ENCODE data around the gene NPS.

NPS gene

DNA sequence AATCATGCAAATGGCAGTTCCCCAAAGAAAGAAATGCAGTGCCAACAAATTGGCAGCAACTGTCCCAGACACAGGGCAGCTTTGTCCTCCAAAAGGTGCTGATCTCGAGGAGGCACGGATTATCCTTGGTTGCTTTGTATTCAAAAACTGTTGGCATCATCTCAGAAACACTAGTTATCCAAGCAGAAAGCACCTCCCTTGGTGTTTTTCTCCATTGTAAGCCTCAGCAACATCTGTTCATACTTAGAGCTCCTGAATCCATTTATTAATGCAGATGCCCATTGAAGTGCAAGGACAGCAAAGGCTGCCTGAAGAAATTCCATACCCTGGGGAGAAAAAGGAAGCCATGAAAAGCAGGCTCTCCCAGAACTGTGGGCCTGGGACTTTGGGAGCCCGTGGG is 1.1 kb upstream of the NPS start:
- no peak for DNase-seq (ENCODE audit: low read depth, low spot score)
- H3K4me3 ChIP-seq (ENCODE audit: low read depth, low read length) = no peak overlapping the region
- TF ChIP-seq, protein P1, sequence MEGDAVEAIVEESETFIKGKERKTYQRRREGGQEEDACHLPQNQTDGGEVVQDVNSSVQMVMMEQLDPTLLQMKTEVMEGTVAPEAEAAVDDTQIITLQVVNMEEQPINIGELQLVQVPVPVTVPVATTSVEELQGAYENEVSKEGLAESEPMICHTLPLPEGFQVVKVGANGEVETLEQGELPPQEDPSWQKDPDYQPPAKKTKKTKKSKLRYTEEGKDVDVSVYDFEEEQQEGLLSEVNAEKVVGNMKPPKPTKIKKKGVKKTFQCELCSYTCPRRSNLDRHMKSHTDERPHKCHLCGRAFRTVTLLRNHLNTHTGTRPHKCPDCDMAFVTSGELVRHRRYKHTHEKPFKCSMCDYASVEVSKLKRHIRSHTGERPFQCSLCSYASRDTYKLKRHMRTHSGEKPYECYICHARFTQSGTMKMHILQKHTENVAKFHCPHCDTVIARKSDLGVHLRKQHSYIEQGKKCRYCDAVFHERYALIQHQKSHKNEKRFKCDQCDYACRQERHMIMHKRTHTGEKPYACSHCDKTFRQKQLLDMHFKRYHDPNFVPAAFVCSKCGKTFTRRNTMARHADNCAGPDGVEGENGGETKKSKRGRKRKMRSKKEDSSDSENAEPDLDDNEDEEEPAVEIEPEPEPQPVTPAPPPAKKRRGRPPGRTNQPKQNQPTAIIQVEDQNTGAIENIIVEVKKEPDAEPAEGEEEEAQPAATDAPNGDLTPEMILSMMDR (IDR thresholded peaks at IDR 0.05; ENCODE audit: low read depth, low read length) = no peak
- in situ Hi-C loops (cut with HindIII; ENCODE audit: low sequenced_read_pairs) = no loop called here

GRCh38 chr10:127550861-127551260 is 1.8 kb downstream of the NPS start:
- DNase-seq (ENCODE audit: low read depth, low spot score) = no peak
- in situ Hi-C loops (cut with HindIII; ENCODE audit: low sequenced_read_pairs) = no loop called here
- TF ChIP-seq, protein P1 (IDR thresholded peaks at IDR 0.05; ENCODE audit: low read depth, low read length) = no peak
- no peak overlapping the region for H3K4me3 ChIP-seq (ENCODE audit: low read depth, low read length)

- in situ Hi-C loops (cut with HindIII; ENCODE audit: low sequenced_read_pairs) = no loop called here
- H3K4me3 ChIP-seq (ENCODE audit: low read depth, low read length) = no peak overlapping the region
- no peak for DNase-seq (ENCODE audit: low read depth, low spot score)
- TF ChIP-seq, protein P1 (IDR thresholded peaks at IDR 0.05; ENCODE audit: low read depth, low read length) = no peak
Observed at GRCh38 chr10:127552446-127552845, 3.3 kb downstream of the NPS start.

DNA sequence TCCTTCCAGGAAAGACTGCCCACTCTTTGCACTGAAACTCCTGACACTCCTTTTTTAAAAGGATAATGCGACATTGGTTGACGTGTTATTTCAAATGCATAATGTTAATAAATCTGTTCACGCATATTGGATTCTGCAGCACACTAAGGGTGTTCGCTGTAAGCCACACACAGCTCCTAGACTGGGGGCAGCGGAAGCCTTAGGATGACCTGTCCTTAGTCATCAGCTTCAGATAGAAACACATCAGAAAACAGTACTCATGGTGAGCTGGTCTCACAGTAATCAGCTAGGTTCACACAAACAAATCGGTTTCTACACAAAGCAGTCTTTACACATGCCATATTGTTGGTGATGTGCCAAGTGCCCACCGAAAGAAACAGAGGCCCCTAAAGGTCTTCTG is 4.3 kb downstream of the NPS start:
- TF ChIP-seq, protein P1 (IDR thresholded peaks at IDR 0.05; ENCODE audit: low read depth, low read length) = no peak
- no peak overlapping the region for H3K4me3 ChIP-seq (ENCODE audit: low read depth, low read length)
- in situ Hi-C loops (cut with HindIII; ENCODE audit: low sequenced_read_pairs) = no loop called here
- DNase-seq (ENCODE audit: low read depth, low spot score) = no peak

DNA sequence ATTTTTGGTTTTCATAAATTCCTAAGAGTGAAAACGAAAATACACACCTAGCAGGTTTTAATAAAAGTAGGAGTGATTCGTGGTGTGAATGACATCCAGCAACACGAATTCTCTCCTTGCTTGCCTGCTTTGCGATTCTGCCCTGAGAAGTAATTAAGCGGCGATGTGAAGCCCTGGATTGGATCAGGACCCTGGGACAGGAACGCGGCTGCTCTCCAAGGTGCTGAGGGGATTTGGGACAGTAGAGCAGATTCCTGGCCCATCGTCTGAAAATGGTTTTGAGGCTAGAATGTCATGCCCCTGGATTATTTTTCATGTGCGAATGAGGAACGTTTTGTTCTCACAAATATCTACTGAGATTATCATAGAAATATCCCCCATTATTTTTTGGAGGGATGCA is 7.8 kb downstream of the NPS start:
- no peak overlapping the region for H3K4me3 ChIP-seq (ENCODE audit: low read depth, low read length)
- TF ChIP-seq, protein P1 (IDR thresholded peaks at IDR 0.05; ENCODE audit: low read depth, low read length) = no peak
- no peak for DNase-seq (ENCODE audit: low read depth, low spot score)
- in situ Hi-C loops (cut with HindIII; ENCODE audit: low sequenced_read_pairs) = no loop called here

DNA sequence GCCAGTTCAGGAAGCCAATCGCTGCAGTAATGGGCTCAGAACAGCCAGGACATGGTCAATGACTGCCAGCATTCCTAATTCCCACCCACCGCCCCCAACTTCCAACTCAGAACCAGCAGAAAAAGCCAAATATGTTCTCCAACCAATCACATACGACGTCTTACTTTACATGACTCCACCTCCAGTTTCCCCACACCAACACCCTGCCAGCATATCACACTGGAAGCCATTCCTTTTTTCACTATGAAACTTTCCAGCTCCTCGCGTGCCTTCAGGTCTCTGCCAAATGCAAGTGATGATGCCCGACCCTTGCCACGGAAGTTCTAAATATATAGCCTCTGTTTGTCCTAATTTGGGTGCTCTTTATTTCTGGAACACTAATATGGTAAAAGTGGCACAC is 12.5 kb downstream of the NPS start:
- no peak overlapping the region for H3K4me3 ChIP-seq (ENCODE audit: low read depth, low read length)
- in situ Hi-C loops (cut with HindIII; ENCODE audit: low sequenced_read_pairs) = no loop called here
- no peak for DNase-seq (ENCODE audit: low read depth, low spot score)
- TF ChIP-seq, protein P1 (IDR thresholded peaks at IDR 0.05; ENCODE audit: low read depth, low read length) = no peak

Measured in astrocyte of the spinal cord (primary cell).